ENCODE results near the gene JMJD7.

JMJD7 gene

DNA sequence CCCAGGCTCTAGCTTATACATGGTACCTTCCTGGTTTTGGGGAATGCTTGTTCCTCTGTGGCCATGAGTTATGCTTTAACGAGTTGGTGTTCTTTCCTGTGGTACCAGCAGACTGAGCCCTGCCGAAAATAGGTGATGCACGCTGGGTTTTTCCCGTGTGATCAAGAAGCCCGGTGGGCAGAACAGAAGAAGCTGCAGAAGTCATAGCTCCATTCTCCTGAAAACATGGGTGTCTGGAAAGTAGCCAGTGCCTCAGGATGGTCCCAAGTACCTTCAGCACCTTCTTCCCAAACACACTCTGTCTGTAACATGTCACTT lies 28.4 kb upstream of the JMJD7 start:
- H3K9ac ChIP-seq (ENCODE audit: low read depth, low read length): no peak overlapping the region
- H3K79me2 ChIP-seq (ENCODE audit: insufficient read depth, low read length): peaks cover 7% of the 10 kb centered on the region; the same call in 1 of the 2 replicates
- no peak overlapping the region for H3K4me2 ChIP-seq (ENCODE audit: insufficient read depth, low read length)
- H3K4me1 ChIP-seq (ENCODE audit: insufficient read depth, low read length): peaks cover 4% of the 10 kb centered on the region
- H3K27ac ChIP-seq (ENCODE audit: low read length): no peak overlapping the region
- DNase-seq (no peak), ATAC-seq (ENCODE audit: insufficient read depth, low read depth) (no peak)
- H2AFZ ChIP-seq (ENCODE audit: low read depth, low read length): no peak overlapping the region
- no peak overlapping the region for H3K4me3 ChIP-seq (ENCODE audit: low read depth in 1 of 2, low read length in 2 of 2)
- no peaks in the 10 kb centered on the region for H3K9me3 ChIP-seq (ENCODE audit: insufficient read depth, low read length, severe bottlenecking)
- TF ChIP-seq, protein P1, sequence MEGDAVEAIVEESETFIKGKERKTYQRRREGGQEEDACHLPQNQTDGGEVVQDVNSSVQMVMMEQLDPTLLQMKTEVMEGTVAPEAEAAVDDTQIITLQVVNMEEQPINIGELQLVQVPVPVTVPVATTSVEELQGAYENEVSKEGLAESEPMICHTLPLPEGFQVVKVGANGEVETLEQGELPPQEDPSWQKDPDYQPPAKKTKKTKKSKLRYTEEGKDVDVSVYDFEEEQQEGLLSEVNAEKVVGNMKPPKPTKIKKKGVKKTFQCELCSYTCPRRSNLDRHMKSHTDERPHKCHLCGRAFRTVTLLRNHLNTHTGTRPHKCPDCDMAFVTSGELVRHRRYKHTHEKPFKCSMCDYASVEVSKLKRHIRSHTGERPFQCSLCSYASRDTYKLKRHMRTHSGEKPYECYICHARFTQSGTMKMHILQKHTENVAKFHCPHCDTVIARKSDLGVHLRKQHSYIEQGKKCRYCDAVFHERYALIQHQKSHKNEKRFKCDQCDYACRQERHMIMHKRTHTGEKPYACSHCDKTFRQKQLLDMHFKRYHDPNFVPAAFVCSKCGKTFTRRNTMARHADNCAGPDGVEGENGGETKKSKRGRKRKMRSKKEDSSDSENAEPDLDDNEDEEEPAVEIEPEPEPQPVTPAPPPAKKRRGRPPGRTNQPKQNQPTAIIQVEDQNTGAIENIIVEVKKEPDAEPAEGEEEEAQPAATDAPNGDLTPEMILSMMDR (IDR thresholded peaks at IDR 0.05; ENCODE audit: borderline replicate concordance, extremely low read depth, low read length, poor library complexity, severe bottlenecking): no peak
- TF ChIP-seq EZH2 (IDR thresholded peaks at IDR 0.05; ENCODE audit: borderline replicate concordance, low read depth, low read length, severe bottlenecking): no peak
- H4K20me1 ChIP-seq (ENCODE audit: insufficient read depth, low read length): 0 out of 2 replicates have a peak, but pooled peaks cover 2% of the 10 kb centered on the region
- H3K27me3 ChIP-seq (ENCODE audit: insufficient read depth, low read length, poor library complexity): no peaks in the 10 kb centered on the region
- H3K36me3 ChIP-seq (ENCODE audit: insufficient read depth, low read length): peaks cover 17% of the 10 kb centered on the region

DNA sequence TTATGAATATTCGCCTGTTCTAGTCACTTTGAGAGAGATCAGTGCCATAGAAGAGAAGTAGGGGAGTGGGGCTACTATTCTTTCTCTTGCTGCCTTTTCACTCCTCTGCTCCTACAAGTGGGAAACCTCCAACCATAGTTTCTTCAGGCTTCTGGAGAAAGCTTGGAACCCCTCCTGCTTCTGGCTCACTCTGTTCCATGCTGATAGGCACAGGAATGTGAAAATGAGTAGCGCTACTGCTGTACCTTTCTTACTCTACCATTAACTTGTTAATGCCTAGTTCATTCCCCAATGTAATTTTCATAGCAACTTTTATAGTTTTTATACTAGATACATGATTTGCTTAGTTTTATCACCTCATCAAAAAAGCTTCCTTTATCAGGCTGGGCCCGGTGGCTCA lies 26.7 kb upstream of the JMJD7 start:
- no peaks in the 10 kb centered on the region for H3K27me3 ChIP-seq (ENCODE audit: insufficient read depth, low read length, poor library complexity)
- H3K4me2 ChIP-seq (ENCODE audit: insufficient read depth, low read length): no peak overlapping the region
- peaks cover 17% of the 10 kb centered on the region for H3K36me3 ChIP-seq (ENCODE audit: insufficient read depth, low read length)
- H3K9ac ChIP-seq (ENCODE audit: low read depth, low read length): no peak overlapping the region
- H3K4me1 ChIP-seq (ENCODE audit: insufficient read depth, low read length): peaks cover under 1% of the 10 kb centered on the region
- TF ChIP-seq, protein P1 (IDR thresholded peaks at IDR 0.05; ENCODE audit: borderline replicate concordance, extremely low read depth, low read length, poor library complexity, severe bottlenecking): no peak
- no peak for TF ChIP-seq EZH2 (IDR thresholded peaks at IDR 0.05; ENCODE audit: borderline replicate concordance, low read depth, low read length, severe bottlenecking)
- no peaks in the 10 kb centered on the region for H3K9me3 ChIP-seq (ENCODE audit: insufficient read depth, low read length, severe bottlenecking)
- ATAC-seq (ENCODE audit: insufficient read depth, low read depth): no peak
- no peak for DNase-seq
- H3K4me3 ChIP-seq (ENCODE audit: low read depth in 1 of 2, low read length in 2 of 2): no peak overlapping the region
- peaks cover 2% of the 10 kb centered on the region; the same call in 1 of the 2 replicates for H3K79me2 ChIP-seq (ENCODE audit: insufficient read depth, low read length)
- H2AFZ ChIP-seq (ENCODE audit: low read depth, low read length): no peak overlapping the region
- no peak overlapping the region for H3K27ac ChIP-seq (ENCODE audit: low read length)
- 0 out of 2 replicates have a peak, but pooled peaks cover 2% of the 10 kb centered on the region for H4K20me1 ChIP-seq (ENCODE audit: insufficient read depth, low read length)

DNA sequence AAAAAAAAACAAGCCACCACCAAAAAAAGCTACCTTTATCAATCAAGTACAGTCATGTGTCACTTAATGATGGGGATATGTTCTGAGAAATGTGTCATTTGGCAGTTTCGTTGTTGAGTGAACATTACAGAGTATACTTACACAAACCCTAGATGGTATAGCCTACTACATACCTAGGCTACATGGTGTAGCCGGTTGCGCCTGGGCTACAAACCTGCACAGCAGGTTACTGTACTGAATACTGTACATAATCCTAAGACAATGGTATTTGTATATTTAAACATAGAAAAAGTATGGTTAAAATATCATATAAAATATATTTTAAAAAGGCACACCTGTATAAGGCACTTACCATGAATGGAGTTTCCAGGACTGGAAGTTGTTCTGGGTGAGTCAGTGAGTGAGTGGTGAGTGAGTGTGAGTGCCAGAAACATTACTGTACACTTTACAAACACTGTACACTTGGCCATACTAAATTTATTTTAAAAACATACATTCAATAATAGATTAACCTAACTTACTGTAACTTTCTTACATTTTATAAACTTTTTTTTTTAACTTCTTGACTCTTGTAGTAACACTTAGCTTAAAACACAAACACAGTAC lies 25.9 kb upstream of the JMJD7 start:
- 0 out of 2 replicates have a peak, but pooled peaks cover 2% of the 10 kb centered on the region for H4K20me1 ChIP-seq (ENCODE audit: insufficient read depth, low read length)
- ATAC-seq (ENCODE audit: insufficient read depth, low read depth) (no peak), DNase-seq (no peak)
- H3K4me3 ChIP-seq (ENCODE audit: low read depth in 1 of 2, low read length in 2 of 2): no peak overlapping the region
- no peak overlapping the region for H3K9ac ChIP-seq (ENCODE audit: low read depth, low read length)
- H3K27me3 ChIP-seq (ENCODE audit: insufficient read depth, low read length, poor library complexity): no peaks in the 10 kb centered on the region
- H3K4me1 ChIP-seq (ENCODE audit: insufficient read depth, low read length): no peaks in the 10 kb centered on the region
- TF ChIP-seq EZH2 (IDR thresholded peaks at IDR 0.05; ENCODE audit: borderline replicate concordance, low read depth, low read length, severe bottlenecking): no peak
- peaks cover 2% of the 10 kb centered on the region; the same call in 1 of the 2 replicates for H3K79me2 ChIP-seq (ENCODE audit: insufficient read depth, low read length)
- H3K27ac ChIP-seq (ENCODE audit: low read length): no peak overlapping the region
- no peaks in the 10 kb centered on the region for H3K9me3 ChIP-seq (ENCODE audit: insufficient read depth, low read length, severe bottlenecking)
- peaks cover 17% of the 10 kb centered on the region for H3K36me3 ChIP-seq (ENCODE audit: insufficient read depth, low read length)
- H2AFZ ChIP-seq (ENCODE audit: low read depth, low read length): no peak overlapping the region
- H3K4me2 ChIP-seq (ENCODE audit: insufficient read depth, low read length): no peak overlapping the region

DNA sequence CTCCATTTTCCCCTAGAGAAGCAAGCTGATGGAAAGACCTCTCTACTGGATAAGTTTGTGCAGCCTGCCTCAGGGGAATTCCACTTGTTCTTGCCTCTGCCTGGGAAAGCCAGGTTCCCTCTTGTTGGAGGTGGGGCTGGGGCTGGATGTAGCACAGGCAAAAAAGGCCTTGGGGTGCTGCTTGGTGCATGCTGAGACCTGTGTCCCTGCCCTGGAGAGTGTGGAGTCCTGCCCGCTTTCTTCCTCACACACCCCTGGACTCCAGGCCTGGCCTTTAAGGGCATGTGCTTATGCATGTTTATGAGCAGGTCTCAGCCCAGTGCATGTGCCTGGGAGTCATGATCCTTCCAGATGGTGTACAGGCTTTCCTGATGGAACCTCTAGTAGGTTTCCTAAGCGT lies 23.5 kb upstream of the JMJD7 start:
- Histone ChIP-seq H3K9me3 (ENCODE audit: insufficient read depth, low read length, severe bottlenecking) (no peaks in the 10 kb centered on the region), H3K27me3 (ENCODE audit: insufficient read depth, low read length, poor library complexity) (no peaks in the 10 kb centered on the region), H4K20me1 (ENCODE audit: insufficient read depth, low read length) (0 out of 2 replicates have a peak, but pooled peaks cover 2% of the 10 kb centered on the region), H3K36me3 (ENCODE audit: insufficient read depth, low read length) (peaks cover 17% of the 10 kb centered on the region), H3K27ac (ENCODE audit: low read length) (no peak overlapping the region), H3K9ac (ENCODE audit: low read depth, low read length) (no peak overlapping the region), H3K79me2 (ENCODE audit: insufficient read depth, low read length) (no peaks in the 10 kb centered on the region), H2AFZ (ENCODE audit: low read depth, low read length) (no peak overlapping the region), H3K4me3 (ENCODE audit: low read depth in 1 of 2, low read length in 2 of 2) (no peak overlapping the region), H3K4me2 (ENCODE audit: insufficient read depth, low read length) (no peak overlapping the region), H3K4me1 (ENCODE audit: insufficient read depth, low read length) (no peaks in the 10 kb centered on the region)
- DNase-seq (no peak), ATAC-seq (ENCODE audit: insufficient read depth, low read depth) (no peak)
- TF ChIP-seq, protein P1 (IDR thresholded peaks at IDR 0.05; ENCODE audit: borderline replicate concordance, extremely low read depth, low read length, poor library complexity, severe bottlenecking): no peak
- TF ChIP-seq EZH2 (IDR thresholded peaks at IDR 0.05; ENCODE audit: borderline replicate concordance, low read depth, low read length, severe bottlenecking): no peak

Measured in DND-41 (cell line).